ENCODE data around the gene TENM4. TPM values are rescaled to one million over a fixed set of nuclear protein-coding genes. Genes with fewer than 3 reads are reported as not detected.

The TENM4 gene
- total RNA-seq, 1 donor from 2014 or later, result 3.8 TPM

GRCh38 chr11:79403839-79404238 lies 37.0 kb downstream of the TENM4 start:
- Mint-ChIP-seq H3K27ac (ENCODE audit: unreplicated experiment) (no peak overlapping the region), H3K4me3 (ENCODE audit: unreplicated experiment) (no peak overlapping the region), H3K9me3 (ENCODE audit: low read depth) (peaks cover 3% of the 10 kb centered on the region), H3K4me1 (ENCODE audit: low read depth) (no peaks in the 10 kb centered on the region), H3K27me3 (ENCODE audit: low read depth) (no peaks in the 10 kb centered on the region), H3K36me3 (ENCODE audit: low read depth) (no peaks in the 10 kb centered on the region)
- TF ChIP-seq CTCF (IDR thresholded peaks at IDR 0.05), result no peak
- no peak for DNase-seq (ENCODE audit: low spot score)

- Mint-ChIP-seq H3K36me3 (ENCODE audit: low read depth) (no peaks in the 10 kb centered on the region), H3K27ac (ENCODE audit: unreplicated experiment) (no peak overlapping the region)
Observed at GRCh38 chr11:79402912-79403311, 37.9 kb downstream of the TENM4 start.

GRCh38 chr11:79400717-79401330 lies 40.0 kb downstream of the TENM4 start:
- Mint-ChIP-seq H3K4me1 (ENCODE audit: low read depth) (peaks cover 17% of the 10 kb centered on the region), H3K27me3 (ENCODE audit: low read depth) (no peaks in the 10 kb centered on the region), H3K4me3 (ENCODE audit: unreplicated experiment) (no peak overlapping the region), H3K27ac (ENCODE audit: unreplicated experiment) (no peak overlapping the region), H3K36me3 (ENCODE audit: low read depth) (no peaks in the 10 kb centered on the region), H3K9me3 (ENCODE audit: low read depth) (peaks cover 3% of the 10 kb centered on the region)
- no peak for DNase-seq (ENCODE audit: low spot score)
- peak; percentile 76 for TF ChIP-seq CTCF (IDR thresholded peaks at IDR 0.05)

More at GRCh38 chr11:79402912-79403311, 37.9 kb downstream of the TENM4 start:
- Mint-ChIP-seq H3K4me1 (ENCODE audit: low read depth) (no peaks in the 10 kb centered on the region), H3K27me3 (ENCODE audit: low read depth) (no peaks in the 10 kb centered on the region), H3K9me3 (ENCODE audit: low read depth) (peaks cover 3% of the 10 kb centered on the region), H3K4me3 (ENCODE audit: unreplicated experiment) (no peak overlapping the region)
- DNase-seq (ENCODE audit: low spot score), result no peak
- TF ChIP-seq CTCF (IDR thresholded peaks at IDR 0.05), result no peak

GRCh38 chr11:79400206-79400605 lies 40.6 kb downstream of the TENM4 start:
- Mint-ChIP-seq H3K4me1 (ENCODE audit: low read depth) (peaks cover 17% of the 10 kb centered on the region), H3K36me3 (ENCODE audit: low read depth) (no peaks in the 10 kb centered on the region), H3K27ac (ENCODE audit: unreplicated experiment) (no peak overlapping the region), H3K9me3 (ENCODE audit: low read depth) (peaks cover 3% of the 10 kb centered on the region), H3K27me3 (ENCODE audit: low read depth) (no peaks in the 10 kb centered on the region), H3K4me3 (ENCODE audit: unreplicated experiment) (no peak overlapping the region)
- no peak for DNase-seq (ENCODE audit: low spot score)
- no peak for TF ChIP-seq CTCF (IDR thresholded peaks at IDR 0.05)

GRCh38 chr11:79397252-79397651 lies 43.6 kb downstream of the TENM4 start:
- H3K9me3 Mint-ChIP-seq (ENCODE audit: low read depth), result peaks cover 3% of the 10 kb centered on the region
- DNase-seq (ENCODE audit: low spot score), result no peak
- TF ChIP-seq CTCF (IDR thresholded peaks at IDR 0.05), result no peak
- no peaks in the 10 kb centered on the region for H3K27me3 Mint-ChIP-seq (ENCODE audit: low read depth)
- H3K4me3 Mint-ChIP-seq (ENCODE audit: unreplicated experiment), result no peak overlapping the region
- no peak overlapping the region for H3K27ac Mint-ChIP-seq (ENCODE audit: unreplicated experiment)
- H3K4me1 Mint-ChIP-seq (ENCODE audit: low read depth), result peaks cover 31% of the 10 kb centered on the region
- no peaks in the 10 kb centered on the region for H3K36me3 Mint-ChIP-seq (ENCODE audit: low read depth)

Measured in chondrocyte (in vitro differentiated cells).